K562 (cell line): Measurements from ENCODE around the gene KIT. TPM values are rescaled to one million over a fixed set of nuclear protein-coding genes. Genes with fewer than 3 reads are reported as not detected.

Source experiments
- ATAC-seq: fragments of 200-7000 bp; cut with Tn5 transposase; 3 replicates; pipeline ENCODE4 v1.9.1; 2020; ENCODE audit warnings: moderate library complexity
- BruUV-seq: library from RNA; stranded (reverse); fragments of 400-500 nt; replicated peaks from 2 replicates; lab custom pipeline; 2021; lab: Mats Ljungman, UMichigan
- CTCF ChIA-PET: fragments of 300-600 bp; formaldehyde crosslinking; extraction: SDS; loops from one replicate; lab custom pipeline; 2021; ENCODE audit warnings: low intra/inter-chr PET ratio; lab: Yijun Ruan, JAX
- POLR2A ChIA-PET: fragments of 300-600, 350-650 bp; sonication (Branson Sonifier 250); formaldehyde crosslinking; extraction: SDS; loops from one replicate; lab custom pipeline; 2021; ENCODE audit warnings: antibody characterized with exemption, inconsistent platforms; lab: Yijun Ruan, JAX
- DNase-seq, 4 experiments: peaks; one replicate each; pipeline versions ENCODE4 v3.0.0 to v3.0.0-alpha.2; 2011 to 2018; ENCODE audit warnings: low spot score in 3 of 4, mixed read lengths in 3 of 4; ENCODE audit errors: extremely low read depth in 1 of 4
- FAIRE-seq: peaks from 2 replicates; lab custom pipeline; 2011; peaks lifted over from hg19 to GRCh38; lab: Jason Lieb, UNC
- H2AFZ ChIP-seq: 2 replicates; pipeline ENCODE4 v1.6.0; 2011; ENCODE audit warnings: low read depth, low read length, control low read depth, inconsistent platforms
- H3K27ac ChIP-seq: fragments of 200-600 bp; 3 replicates; pipeline ENCODE4 v1.8.0; 2011; ENCODE audit warnings: low read depth, mild to moderate bottlenecking, control low read depth, inconsistent platforms, low read length, moderate library complexity, mixed read lengths; ENCODE audit errors: extremely low read depth
- H3K27me3 ChIP-seq, 2 experiments: fragments of 300-600 bp in 1 of 2; 2 replicates in 1 of 2; 3 replicates in 1 of 2; pipeline versions ENCODE4 v1.6.0 to v1.8.0; 2011; ENCODE audit warnings: inconsistent platforms in 2 of 2, low read length in 2 of 2, mild to moderate bottlenecking in 1 of 2, mixed read lengths in 1 of 2, moderate library complexity in 1 of 2; ENCODE audit not compliant: control insufficient read depth in 2 of 2, insufficient read depth in 2 of 2
- H3K36me3 ChIP-seq: fragments of 300-600 bp; 3 replicates; pipeline ENCODE4 v1.8.0; 2011; ENCODE audit warnings: mild to moderate bottlenecking, low read length, inconsistent platforms; ENCODE audit not compliant: control insufficient read depth, insufficient read depth
- H3K4me1 ChIP-seq, 2 experiments: fragments of 200-600 bp in 1 of 2; replicated peaks in 1 of 2; 2 replicates in 1 of 2; 3 replicates in 1 of 2; pipeline versions ENCODE4 v1.5.1 to v1.8.0; 2011; ENCODE audit warnings: inconsistent platforms in 2 of 2, low read length in 2 of 2, mild to moderate bottlenecking in 1 of 2, mixed read lengths in 1 of 2, moderate library complexity in 1 of 2; ENCODE audit not compliant: control insufficient read depth in 2 of 2, insufficient read depth in 2 of 2
- H3K4me2 ChIP-seq: 2 replicates; pipeline ENCODE4 v1.6.1; 2011; ENCODE audit warnings: low read length, control low read depth, inconsistent platforms, mixed read lengths; ENCODE audit not compliant: insufficient read depth
- H3K4me3 ChIP-seq: fragments of 200-600 bp; sonication (generic), shearing (Covaris generic); 2 replicates; pipeline ENCODE4 v1.5.1; 2016; ENCODE audit warnings: control low read depth, inconsistent platforms
- H3K79me2 ChIP-seq: fragments of 200-600 bp; 3 replicates; pipeline ENCODE4 v1.8.0; 2011; ENCODE audit warnings: low read length, inconsistent platforms; ENCODE audit not compliant: control insufficient read depth, insufficient read depth
- H3K9ac ChIP-seq, 2 experiments: 2 replicates each; pipeline versions ENCODE4 v1.6.0 to v1.6.1; 2011; ENCODE audit warnings: low read depth in 2 of 2, low read length in 2 of 2, control low read depth in 1 of 2, inconsistent platforms in 1 of 2, mild to moderate bottlenecking in 1 of 2, mixed read lengths in 1 of 2; ENCODE audit not compliant: insufficient read depth in 1 of 2
- H3K9me1 ChIP-seq: one replicate; pipeline ENCODE4 v1.6.0; 2011; ENCODE audit warnings: inconsistent platforms, mild to moderate bottlenecking, low read length, moderate library complexity; ENCODE audit not compliant: control insufficient read depth, insufficient read depth
- H3K9me3 ChIP-seq: replicated peaks from 2 replicates; pipeline ENCODE4 v1.5.1; 2011; ENCODE audit warnings: low read depth, low read length, inconsistent platforms; ENCODE audit not compliant: control insufficient read depth, insufficient read depth
- H4K20me1 ChIP-seq: replicated peaks from 2 replicates; pipeline ENCODE4 v1.6.1; 2011; ENCODE audit warnings: low read length, inconsistent platforms, mixed read lengths; ENCODE audit not compliant: control insufficient read depth, insufficient read depth
- TCF7 ChIP-seq: sonication (generic); IDR thresholded peaks from 2 replicates; pipeline ENCODE4 v1.6.1; 2016; ENCODE audit warnings: antibody characterized with exemption, borderline replicate concordance
- UBTF ChIP-seq, 2 experiments: IDR thresholded peaks; 2 replicates each; pipeline ENCODE4 v1.6.1; 2012; ENCODE audit warnings: improper control_type of control experiment in 2 of 2, low read depth in 2 of 2, low read length in 2 of 2, borderline replicate concordance in 1 of 2
- ZFPM2 ChIP-seq: fragments of 250-450 bp; sonication (Bioruptor Pico); IDR thresholded peaks from 2 replicates; pipeline ENCODE4 v1.5.1; 2022; ENCODE audit warnings: mild to moderate bottlenecking
- ZKSCAN3 ChIP-seq: fragments of 250-450 bp; sonication (Bioruptor Pico); IDR thresholded peaks from 2 replicates; pipeline ENCODE4 v1.4.0; 2020
- ZNF655 ChIP-seq: fragments of 250-450 bp; sonication (Bioruptor Pico); IDR thresholded peaks from 2 replicates; pipeline ENCODE4 v1.5.0; 2021
- WGBS: fragments of 100-300 bp; shearing (Covaris generic); methylation state at CpG from one replicate; pipeline ENCODE4 v1.1.6; 2016; ENCODE audit warnings: low coverage, mixed read lengths; ENCODE audit not compliant: insufficient coverage; ENCODE audit errors: missing lambda C conversion rate; 5-methylcytosine and 5-hydroxymethylcytosine counted together
- in situ Hi-C: fragments of 300-500 bp; cut with MboI; formaldehyde crosslinking; loops from 4 replicates; pipeline ENCODE4 v1.15.0; 2018; ENCODE audit warnings: inconsistent platforms, mixed read lengths
- intact Hi-C: fragments of 100-400 bp; cut with micrococcal nuclease; formaldehyde crosslinking; loops from 2 replicates; pipeline ENCODE4 v1.14.2; 2022
- polyA plus RNA-seq, 8 experiments: library from polyadenylated mRNA; depleted of rRNA in 4 of 8; stranded (reverse) in 5 of 8; unstranded in 3 of 8; fragments of >200 nt; fragmentation: Nextera tagmentation in 2 of 8; fragmentation: Illumina TruSeq in 1 of 8; extraction: Ambion mirVana in 2 of 8; extraction: Trizol in 1 of 8; gene quantifications; 2 replicates each; pipeline versions ENCODE4 v1.2.1 to v1.2.3, GENCODE V29; 2011 to 2014; ENCODE audit warnings: inconsistent platforms in 1 of 8, missing spikeins in 1 of 8
- total RNA-seq, 7 experiments: library from RNA; depleted of rRNA in 6 of 7; stranded (reverse); fragments of >200 nt in 6 of 7; fragmentation: Illumina TruSeq in 2 of 7; extraction: Trizol in 2 of 7; gene quantifications; 2 replicates each; pipeline versions ENCODE4 v1.2.1 to v1.2.3, GENCODE V29; 2011 to 2021; ENCODE audit warnings: low replicate concordance in 1 of 7
- TF ChIP-seq, protein P1 (sequence below): fragments of 250-450 bp; sonication (Bioruptor Pico); IDR thresholded peaks from 2 replicates; pipeline ENCODE4 v1.8.0; 2021; ENCODE audit warnings: moderate library complexity, mild to moderate bottlenecking, inconsistent platforms
- TF ChIP-seq, protein P2 (sequence below): fragments of 450-650 bp; formaldehyde crosslinking; IDR thresholded peaks from 2 replicates; pipeline ENCODE4 v1.4.0; 2022; ENCODE audit warnings: missing genetic modification characterization
- TF ChIP-seq, protein P3 (sequence below): fragments of 450-650 bp; IDR thresholded peaks from 2 replicates; pipeline ENCODE4 v1.6.1; 2016; ENCODE audit warnings: mild to moderate bottlenecking
- TF ChIP-seq, protein P4 (sequence below): fragments of 250-450 bp; sonication (Bioruptor Pico); IDR thresholded peaks from 2 replicates; pipeline ENCODE4 v1.5.0; 2021

KIT gene
- total and polyA plus RNA-seq, 9 of the 15 experiments (the other 6 are each of a cell fraction or from before 2014, with no cell fraction given) = 0.27 to 5.6 (median 0.57) TPM

GRCh38 chr4:54742636-54743399 lies 85.1 kb downstream of the KIT start (continued):
- TF ChIP-seq ZNF655 (no peak), TCF7 (no peak)
- TF ChIP-seq, protein P1, sequence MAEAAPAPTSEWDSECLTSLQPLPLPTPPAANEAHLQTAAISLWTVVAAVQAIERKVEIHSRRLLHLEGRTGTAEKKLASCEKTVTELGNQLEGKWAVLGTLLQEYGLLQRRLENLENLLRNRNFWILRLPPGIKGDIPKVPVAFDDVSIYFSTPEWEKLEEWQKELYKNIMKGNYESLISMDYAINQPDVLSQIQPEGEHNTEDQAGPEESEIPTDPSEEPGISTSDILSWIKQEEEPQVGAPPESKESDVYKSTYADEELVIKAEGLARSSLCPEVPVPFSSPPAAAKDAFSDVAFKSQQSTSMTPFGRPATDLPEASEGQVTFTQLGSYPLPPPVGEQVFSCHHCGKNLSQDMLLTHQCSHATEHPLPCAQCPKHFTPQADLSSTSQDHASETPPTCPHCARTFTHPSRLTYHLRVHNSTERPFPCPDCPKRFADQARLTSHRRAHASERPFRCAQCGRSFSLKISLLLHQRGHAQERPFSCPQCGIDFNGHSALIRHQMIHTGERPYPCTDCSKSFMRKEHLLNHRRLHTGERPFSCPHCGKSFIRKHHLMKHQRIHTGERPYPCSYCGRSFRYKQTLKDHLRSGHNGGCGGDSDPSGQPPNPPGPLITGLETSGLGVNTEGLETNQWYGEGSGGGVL (CRISPR knock-in tag) = no peak

DNA sequence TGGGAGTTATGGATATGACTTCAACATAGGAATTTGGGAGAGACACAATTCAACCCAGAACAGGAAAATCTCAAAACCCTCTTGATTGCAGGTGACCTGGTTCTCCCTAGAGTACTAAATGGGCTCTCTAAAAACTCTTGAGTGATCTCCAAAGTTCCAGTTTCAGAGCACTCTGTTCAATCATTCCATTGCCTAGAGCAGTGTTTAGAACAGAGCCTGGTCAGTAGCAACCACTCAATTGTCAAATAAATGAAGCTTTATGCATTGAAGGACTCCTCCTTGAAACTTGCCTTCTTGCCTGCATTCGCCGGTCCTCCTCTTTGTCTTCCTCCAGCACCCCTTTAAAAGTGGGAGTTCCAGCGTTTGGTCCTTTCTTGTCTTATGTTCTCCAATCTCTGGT lies 85.8 kb downstream of the KIT start:
- Histone ChIP-seq H3K9me1 (no peaks in the 10 kb centered on the region), H3K9ac (no peak overlapping the region), H3K27me3 (peaks cover 3 to 6% of the 10 kb centered on the region in 2 experiments; a peak in 4 of 5 replicates), H3K79me2 (no peaks in the 10 kb centered on the region), H3K4me1 (no peaks in the 10 kb centered on the region), H3K9me3 (no peaks in the 10 kb centered on the region), H3K4me2 (no peak overlapping the region), H3K4me3 (no peak overlapping the region), H3K27ac (no peak overlapping the region), H3K36me3 (no peaks in the 10 kb centered on the region), H2AFZ (no peak overlapping the region), H4K20me1 (no peaks in the 10 kb centered on the region)
- intact Hi-C loops = no loop called here
- in situ Hi-C loops = no loop called here
- ATAC-seq = no peak
- no peak for DNase-seq
- POLR2A ChIA-PET = no interaction called here
- CTCF ChIA-PET = no interaction called here
- WGBS = 0% methylated on average over 2 of the region's 3 CpGs
- no TSS peak for BruUV-seq
- no peak for FAIRE-seq
- no peak for TF ChIP-seq ZFPM2 (CRISPR knock-in tag)
- TF ChIP-seq, protein P2, sequence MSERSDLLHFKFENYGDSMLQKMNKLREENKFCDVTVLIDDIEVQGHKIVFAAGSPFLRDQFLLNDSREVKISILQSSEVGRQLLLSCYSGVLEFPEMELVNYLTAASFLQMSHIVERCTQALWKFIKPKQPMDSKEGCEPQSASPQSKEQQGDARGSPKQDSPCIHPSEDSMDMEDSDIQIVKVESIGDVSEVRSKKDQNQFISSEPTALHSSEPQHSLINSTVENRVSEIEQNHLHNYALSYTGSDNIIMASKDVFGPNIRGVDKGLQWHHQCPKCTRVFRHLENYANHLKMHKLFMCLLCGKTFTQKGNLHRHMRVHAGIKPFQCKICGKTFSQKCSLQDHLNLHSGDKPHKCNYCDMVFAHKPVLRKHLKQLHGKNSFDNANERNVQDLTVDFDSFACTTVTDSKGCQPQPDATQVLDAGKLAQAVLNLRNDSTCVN = no peak
- TF ChIP-seq UBTF (IDR thresholded peaks at IDR 0.05; ENCODE audit: borderline replicate concordance in 1 of 2, low read depth in 2 of 2, low read length in 2 of 2) = no peak
- TF ChIP-seq, protein P3, sequence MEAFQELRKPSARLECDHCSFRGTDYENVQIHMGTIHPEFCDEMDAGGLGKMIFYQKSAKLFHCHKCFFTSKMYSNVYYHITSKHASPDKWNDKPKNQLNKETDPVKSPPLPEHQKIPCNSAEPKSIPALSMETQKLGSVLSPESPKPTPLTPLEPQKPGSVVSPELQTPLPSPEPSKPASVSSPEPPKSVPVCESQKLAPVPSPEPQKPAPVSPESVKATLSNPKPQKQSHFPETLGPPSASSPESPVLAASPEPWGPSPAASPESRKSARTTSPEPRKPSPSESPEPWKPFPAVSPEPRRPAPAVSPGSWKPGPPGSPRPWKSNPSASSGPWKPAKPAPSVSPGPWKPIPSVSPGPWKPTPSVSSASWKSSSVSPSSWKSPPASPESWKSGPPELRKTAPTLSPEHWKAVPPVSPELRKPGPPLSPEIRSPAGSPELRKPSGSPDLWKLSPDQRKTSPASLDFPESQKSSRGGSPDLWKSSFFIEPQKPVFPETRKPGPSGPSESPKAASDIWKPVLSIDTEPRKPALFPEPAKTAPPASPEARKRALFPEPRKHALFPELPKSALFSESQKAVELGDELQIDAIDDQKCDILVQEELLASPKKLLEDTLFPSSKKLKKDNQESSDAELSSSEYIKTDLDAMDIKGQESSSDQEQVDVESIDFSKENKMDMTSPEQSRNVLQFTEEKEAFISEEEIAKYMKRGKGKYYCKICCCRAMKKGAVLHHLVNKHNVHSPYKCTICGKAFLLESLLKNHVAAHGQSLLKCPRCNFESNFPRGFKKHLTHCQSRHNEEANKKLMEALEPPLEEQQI = no peak
- no peak for TF ChIP-seq ZKSCAN3 (CRISPR knock-in tag)
- TF ChIP-seq, protein P4, sequence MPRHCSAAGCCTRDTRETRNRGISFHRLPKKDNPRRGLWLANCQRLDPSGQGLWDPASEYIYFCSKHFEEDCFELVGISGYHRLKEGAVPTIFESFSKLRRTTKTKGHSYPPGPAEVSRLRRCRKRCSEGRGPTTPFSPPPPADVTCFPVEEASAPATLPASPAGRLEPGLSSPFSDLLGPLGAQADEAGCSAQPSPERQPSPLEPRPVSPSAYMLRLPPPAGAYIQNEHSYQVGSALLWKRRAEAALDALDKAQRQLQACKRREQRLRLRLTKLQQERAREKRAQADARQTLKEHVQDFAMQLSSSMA (CRISPR knock-in tag) = no peak
